ENCODE data around the gene MS4A5. TPM values are rescaled to one million over a fixed set of nuclear protein-coding genes. Genes with fewer than 3 reads are reported as not detected.

Gene MS4A5
- total RNA-seq, 2 donors from 2014 or later: not detected

GRCh38 chr11:60394666-60395380 lies 34.5 kb upstream of the MS4A5 start:
- Histone ChIP-seq H3K36me3 (no peaks in the 10 kb centered on the region), H3K27ac (no peak overlapping the region), H3K27me3 (replicated peaks; ENCODE audit: insufficient read depth) (no peaks in the 10 kb centered on the region), H3K4me3 (no peak overlapping the region), H3K4me1 (ENCODE audit: control insufficient read depth in 1 of 2, low read depth in 2 of 2) (no peaks in the 10 kb centered on the region), H3K9me3 (no peaks in the 10 kb centered on the region)
- DNase-seq (ENCODE audit: low spot score): no peak
- no peak for TF ChIP-seq CTCF (IDR thresholded peaks at IDR 0.05)
- ATAC-seq (ENCODE audit: insufficient number of reproducible peaks, low FRiP score, low read depth): no peak

GRCh38 chr11:60396382-60396781 lies 33.0 kb upstream of the MS4A5 start, which contains the start of gene MS4A14:
Gene MS4A14 (plus strand): TSS chr11:60396459. CDS start chr11:60396579, 120 bp downstream.
- no peaks in the 10 kb centered on the region for H3K36me3 ChIP-seq
- no peak within 1 kb of the TSS for H3K4me3 ChIP-seq
- no peak for TF ChIP-seq CTCF (IDR thresholded peaks at IDR 0.05)
- no peaks in the 10 kb centered on the region for H3K27me3 ChIP-seq (replicated peaks; ENCODE audit: insufficient read depth)
- no peak for ATAC-seq (ENCODE audit: insufficient number of reproducible peaks, low FRiP score, low read depth)
- H3K4me1 ChIP-seq (ENCODE audit: control insufficient read depth in 1 of 2, low read depth in 2 of 2): no peaks in the 10 kb centered on the region
- H3K9me3 ChIP-seq: no peaks in the 10 kb centered on the region
- DNase-seq (ENCODE audit: low spot score): no peak
- no peak within 1 kb of the TSS for H3K27ac ChIP-seq

GRCh38 chr11:60396799-60397198 lies 32.6 kb upstream of the MS4A5 start:
- DNase-seq (ENCODE audit: low spot score): no peak
- no peaks in the 10 kb centered on the region for H3K36me3 ChIP-seq
- no peaks in the 10 kb centered on the region for H3K9me3 ChIP-seq
- no peak for ATAC-seq (ENCODE audit: insufficient number of reproducible peaks, low FRiP score, low read depth)
- no peak overlapping the region for H3K4me3 ChIP-seq
- no peak overlapping the region for H3K27ac ChIP-seq
- TF ChIP-seq CTCF (IDR thresholded peaks at IDR 0.05): no peak
- H3K4me1 ChIP-seq (ENCODE audit: control insufficient read depth in 1 of 2, low read depth in 2 of 2): no peaks in the 10 kb centered on the region
- no peaks in the 10 kb centered on the region for H3K27me3 ChIP-seq (replicated peaks; ENCODE audit: insufficient read depth)

- H3K9me3 ChIP-seq: no peaks in the 10 kb centered on the region
- ATAC-seq (ENCODE audit: insufficient number of reproducible peaks, low FRiP score, low read depth): no peak
These were observed 9.4 kb upstream of the MS4A5 start for GRCh38 chr11:60420015-60420414.

GRCh38 chr11:60422609-60423008 lies 6.8 kb upstream of the MS4A5 start:
- Histone ChIP-seq H3K27ac (no peak overlapping the region), H3K27me3 (replicated peaks; ENCODE audit: insufficient read depth) (no peaks in the 10 kb centered on the region), H3K4me1 (ENCODE audit: control insufficient read depth in 1 of 2, low read depth in 2 of 2) (no peaks in the 10 kb centered on the region), H3K4me3 (no peak overlapping the region), H3K9me3 (no peaks in the 10 kb centered on the region), H3K36me3 (no peaks in the 10 kb centered on the region)
- DNase-seq (ENCODE audit: low spot score): no peak
- no peak for TF ChIP-seq CTCF (IDR thresholded peaks at IDR 0.05)
- no peak for ATAC-seq (ENCODE audit: insufficient number of reproducible peaks, low FRiP score, low read depth)

More at GRCh38 chr11:60420015-60420414, 9.4 kb upstream of the MS4A5 start:
- Histone ChIP-seq H3K36me3 (no peaks in the 10 kb centered on the region), H3K4me1 (ENCODE audit: control insufficient read depth in 1 of 2, low read depth in 2 of 2) (no peaks in the 10 kb centered on the region), H3K27me3 (replicated peaks; ENCODE audit: insufficient read depth) (no peaks in the 10 kb centered on the region), H3K27ac (no peak overlapping the region), H3K4me3 (no peak overlapping the region)
- no peak for TF ChIP-seq CTCF (IDR thresholded peaks at IDR 0.05)
- no peak for DNase-seq (ENCODE audit: low spot score)
